Measurements from ENCODE around the gene OIP5.

GRCh38 chr15:41278319-41278718 is 54.1 kb downstream of the OIP5 start:
- TF ChIP-seq, protein P1, sequence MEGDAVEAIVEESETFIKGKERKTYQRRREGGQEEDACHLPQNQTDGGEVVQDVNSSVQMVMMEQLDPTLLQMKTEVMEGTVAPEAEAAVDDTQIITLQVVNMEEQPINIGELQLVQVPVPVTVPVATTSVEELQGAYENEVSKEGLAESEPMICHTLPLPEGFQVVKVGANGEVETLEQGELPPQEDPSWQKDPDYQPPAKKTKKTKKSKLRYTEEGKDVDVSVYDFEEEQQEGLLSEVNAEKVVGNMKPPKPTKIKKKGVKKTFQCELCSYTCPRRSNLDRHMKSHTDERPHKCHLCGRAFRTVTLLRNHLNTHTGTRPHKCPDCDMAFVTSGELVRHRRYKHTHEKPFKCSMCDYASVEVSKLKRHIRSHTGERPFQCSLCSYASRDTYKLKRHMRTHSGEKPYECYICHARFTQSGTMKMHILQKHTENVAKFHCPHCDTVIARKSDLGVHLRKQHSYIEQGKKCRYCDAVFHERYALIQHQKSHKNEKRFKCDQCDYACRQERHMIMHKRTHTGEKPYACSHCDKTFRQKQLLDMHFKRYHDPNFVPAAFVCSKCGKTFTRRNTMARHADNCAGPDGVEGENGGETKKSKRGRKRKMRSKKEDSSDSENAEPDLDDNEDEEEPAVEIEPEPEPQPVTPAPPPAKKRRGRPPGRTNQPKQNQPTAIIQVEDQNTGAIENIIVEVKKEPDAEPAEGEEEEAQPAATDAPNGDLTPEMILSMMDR (IDR thresholded peaks at IDR 0.05; ENCODE audit: low read depth, low read length): no peak
- no peak for TF ChIP-seq EZH2phosphoT487 (IDR thresholded peaks at IDR 0.05; ENCODE audit: low read depth)

Data from OCI-LY3 (cell line).